Measurements from ENCODE around the gene LGR5. TPM values are rescaled to one million over a fixed set of nuclear protein-coding genes. Genes with fewer than 3 reads are reported as not detected.
"Not testable (repeated sequence)": the region's sequence is repeated elsewhere in the genome, so short reads cannot be mapped to it uniquely, and the experiment has no call there.

The LGR5 gene
- total RNA-seq, 8 experiments from 2014 or later = 0.24 to 3.1 (median 0.31) TPM; not detected in 2

GRCh38 chr12:71567537-71567936 lies 127.9 kb downstream of the LGR5 start:
- H3K27ac ChIP-seq = no peak overlapping the region
- WGBS, 10 experiments = 30 to 100% (median 72%) methylated on average over 1 to 3 of the region's 3 CpGs; no CpG with 5 or more reads in 2 of the 10 experiments
- ATAC-seq (replicated peaks in 6 of 8) = peak in 2 of 8 experiments; percentile 29 to 50
- peaks cover 0 to 5% of the 10 kb centered on the region in 2 donors for H3K4me1 ChIP-seq (replicated peaks in 1 of 2)
- H3K4me3 ChIP-seq = no peak overlapping the region
- in situ Hi-C loops (cut with MboI; ENCODE audit: low pct_unique_long_range_greater_than_20kb in 2 of 9, low sequenced_read_pairs in 9 of 9, unreplicated experiment in 9 of 9) = loop anchor here in 1 of 9 experiments (25.0 kb wide), 1 partner anchor 155 kb away; no protein-coding TSS in a partner anchor

GRCh38 chr12:71569885-71570284 lies 130.3 kb downstream of the LGR5 start:
- 75 to 100% (median 95%) methylated on average over 1 to 4 of the region's 6 CpGs; no CpG with 5 or more reads in 4 of the 10 experiments for WGBS, 10 experiments
- H3K4me3 ChIP-seq; H3K4me1 ChIP-seq (replicated peaks in 1 of 2); ATAC-seq (replicated peaks in 6 of 8); H3K27ac ChIP-seq: not testable (repeated sequence)
- in situ Hi-C loops (cut with MboI; ENCODE audit: low pct_unique_long_range_greater_than_20kb in 2 of 9, low sequenced_read_pairs in 9 of 9, unreplicated experiment in 9 of 9) = loop anchor here in 1 of 9 experiments (25.0 kb wide), 1 partner anchor 158 kb away; no protein-coding TSS in a partner anchor

GRCh38 chr12:71576496-71576895 lies 136.9 kb downstream of the LGR5 start:
- peak in 1 of 8 experiments; percentile 78 for ATAC-seq (replicated peaks in 6 of 8)
- WGBS, 10 experiments = 44 to 100% (median 71%) methylated on average over 1 to 3 of the region's 3 CpGs; no CpG with 5 or more reads in 4 of the 10 experiments
- in situ Hi-C loops (cut with MboI; ENCODE audit: low pct_unique_long_range_greater_than_20kb in 2 of 9, low sequenced_read_pairs in 9 of 9, unreplicated experiment in 9 of 9) = no loop called here
- no peaks in the 10 kb centered on the region for H3K4me1 ChIP-seq (replicated peaks in 1 of 2)
- no peak overlapping the region for H3K4me3 ChIP-seq
- no peak overlapping the region for H3K27ac ChIP-seq

GRCh38 chr12:71578694-71579258 lies 139.2 kb downstream of the LGR5 start:
- in situ Hi-C loops (cut with MboI; ENCODE audit: low pct_unique_long_range_greater_than_20kb in 2 of 9, low sequenced_read_pairs in 9 of 9, unreplicated experiment in 9 of 9) = no loop called here
- no peak for ATAC-seq (replicated peaks in 6 of 8)
- 2 to 92% (median 83%) methylated on average over 4 to 5 of the region's 5 CpGs for WGBS, 10 experiments
- Histone ChIP-seq H3K27ac (no peak overlapping the region), H3K4me3 (no peak overlapping the region), H3K4me1 (replicated peaks in 1 of 2) (no peaks in the 10 kb centered on the region)

- no peak overlapping the region for H3K4me3 ChIP-seq
- H3K4me1 ChIP-seq (replicated peaks in 1 of 2) = no peaks in the 10 kb centered on the region
- ATAC-seq (replicated peaks in 6 of 8) = no peak
- whole genome bisulfite sequencing, 10 experiments = 0 to 100% (median 61%) methylated on average over 1 to 3 of the region's 3 CpGs; no CpG with 5 or more reads in 2 of the 10 experiments
- in situ Hi-C loops (cut with MboI; ENCODE audit: low pct_unique_long_range_greater_than_20kb in 2 of 9, low sequenced_read_pairs in 9 of 9, unreplicated experiment in 9 of 9) = no loop called here
- H3K27ac ChIP-seq = no peak overlapping the region
Observed at GRCh38 chr12:71581206-71581605, 141.6 kb downstream of the LGR5 start.

GRCh38 chr12:71582925-71583324 lies 143.3 kb downstream of the LGR5 start:
- Histone ChIP-seq H3K4me1 (replicated peaks in 1 of 2) (no peaks in the 10 kb centered on the region), H3K4me3 (no peak overlapping the region), H3K27ac (no peak overlapping the region)
- ATAC-seq (replicated peaks in 6 of 8) = no peak
- in situ Hi-C loops (cut with MboI; ENCODE audit: low pct_unique_long_range_greater_than_20kb in 2 of 9, low sequenced_read_pairs in 9 of 9, unreplicated experiment in 9 of 9) = no loop called here
- 0 to 93% (median 80%) methylated on average over 1 to 2 of the region's 2 CpGs; no CpG with 5 or more reads in 3 of the 10 experiments for WGBS, 10 experiments

- no peak for ATAC-seq (replicated peaks in 6 of 8)
- in situ Hi-C loops (cut with MboI; ENCODE audit: low pct_unique_long_range_greater_than_20kb in 2 of 9, low sequenced_read_pairs in 9 of 9, unreplicated experiment in 9 of 9) = no loop called here
- 0 to 100% (median 83%) methylated on average over 1 to 3 of the region's 3 CpGs; no CpG with 5 or more reads in 1 of the 10 experiments for WGBS, 10 experiments
Observed at GRCh38 chr12:71584356-71584755, 144.8 kb downstream of the LGR5 start.

GRCh38 chr12:71585218-71585617 lies 145.6 kb downstream of the LGR5 start:
- H3K4me1 ChIP-seq (replicated peaks in 1 of 2) = no peaks in the 10 kb centered on the region
- no peak overlapping the region for H3K27ac ChIP-seq
- in situ Hi-C loops (cut with MboI; ENCODE audit: low pct_unique_long_range_greater_than_20kb in 2 of 9, low sequenced_read_pairs in 9 of 9, unreplicated experiment in 9 of 9) = no loop called here
- ATAC-seq (replicated peaks in 6 of 8) = no peak
- WGBS, 10 experiments = 0 to 100% (median 71%) methylated on average over 1 of the region's 1 CpG; no CpG with 5 or more reads in 3 of the 10 experiments
- no peak overlapping the region for H3K4me3 ChIP-seq

More at GRCh38 chr12:71584356-71584755, 144.8 kb downstream of the LGR5 start:
- no peak overlapping the region for H3K27ac ChIP-seq
- no peak overlapping the region for H3K4me3 ChIP-seq
- H3K4me1 ChIP-seq (replicated peaks in 1 of 2) = no peaks in the 10 kb centered on the region

- in situ Hi-C loops (cut with MboI; ENCODE audit: low pct_unique_long_range_greater_than_20kb in 2 of 9, low sequenced_read_pairs in 9 of 9, unreplicated experiment in 9 of 9) = no loop called here
- no peak overlapping the region for H3K4me3 ChIP-seq
- H3K4me1 ChIP-seq (replicated peaks in 1 of 2) = no peaks in the 10 kb centered on the region
- no peak for ATAC-seq (replicated peaks in 6 of 8)
- WGBS, 10 experiments = 14 to 100% (median 69%) methylated on average over 1 to 2 of the region's 2 CpGs; no CpG with 5 or more reads in 4 of the 10 experiments
- H3K27ac ChIP-seq = no peak overlapping the region
Observed at GRCh38 chr12:71587012-71587411, 147.4 kb downstream of the LGR5 start.

GRCh38 chr12:71589478-71589881 lies 149.9 kb downstream of the LGR5 start:
- no peak overlapping the region for H3K27ac ChIP-seq
- H3K4me1 ChIP-seq (replicated peaks in 1 of 2) = no peaks in the 10 kb centered on the region
- 0 to 89% (median 75%) methylated on average over 1 to 4 of the region's 4 CpGs; no CpG with 5 or more reads in 1 of the 10 experiments for WGBS, 10 experiments
- H3K4me3 ChIP-seq = no peak overlapping the region
- in situ Hi-C loops (cut with MboI; ENCODE audit: low pct_unique_long_range_greater_than_20kb in 2 of 9, low sequenced_read_pairs in 9 of 9, unreplicated experiment in 9 of 9) = no loop called here
- ATAC-seq (replicated peaks in 6 of 8) = no peak

GRCh38 chr12:71591601-71592000 lies 152.0 kb downstream of the LGR5 start:
- Histone ChIP-seq H3K27ac (no peak overlapping the region), H3K4me3 (no peak overlapping the region), H3K4me1 (replicated peaks in 1 of 2) (no peaks in the 10 kb centered on the region)
- 0 to 86% (median 17%) methylated on average over 1 to 2 of the region's 2 CpGs; no CpG with 5 or more reads in 3 of the 10 experiments for WGBS, 10 experiments
- no peak for ATAC-seq (replicated peaks in 6 of 8)
- in situ Hi-C loops (cut with MboI; ENCODE audit: low pct_unique_long_range_greater_than_20kb in 2 of 9, low sequenced_read_pairs in 9 of 9, unreplicated experiment in 9 of 9) = no loop called here

- Histone ChIP-seq H3K4me3 (no peak overlapping the region), H3K27ac (no peak overlapping the region), H3K4me1 (replicated peaks in 1 of 2) (no peaks in the 10 kb centered on the region)
- no peak for ATAC-seq (replicated peaks in 6 of 8)
- in situ Hi-C loops (cut with MboI; ENCODE audit: low pct_unique_long_range_greater_than_20kb in 2 of 9, low sequenced_read_pairs in 9 of 9, unreplicated experiment in 9 of 9) = no loop called here
- WGBS, 10 experiments = 6 to 80% (median 55%) methylated on average over 1 to 3 of the region's 3 CpGs
Observed at GRCh38 chr12:71592841-71593240, 153.2 kb downstream of the LGR5 start.

GRCh38 chr12:71594214-71594948 lies 154.8 kb downstream of the LGR5 start:
- 0 to 92% (median 43%) methylated on average over 1 to 5 of the region's 5 CpGs; no CpG with 5 or more reads in 1 of the 10 experiments for WGBS, 10 experiments
- peak in 3 of 8 experiments; percentile 63 to 77 (median 65) for ATAC-seq (replicated peaks in 6 of 8)
- Histone ChIP-seq H3K27ac (no peak overlapping the region), H3K4me1 (replicated peaks in 1 of 2) (no peaks in the 10 kb centered on the region), H3K4me3 (no peak overlapping the region)
- in situ Hi-C loops (cut with MboI; ENCODE audit: low pct_unique_long_range_greater_than_20kb in 2 of 9, low sequenced_read_pairs in 9 of 9, unreplicated experiment in 9 of 9) = no loop called here
